HS-5 (cell line): ENCODE measurements around the gene TBXAS1.

ENCODE experiments used
- DNase-seq: peaks from one replicate; pipeline ENCODE4 v3.0.0-alpha.2; 2012; ENCODE audit warnings: low read depth

TBXAS1 gene

DNA sequence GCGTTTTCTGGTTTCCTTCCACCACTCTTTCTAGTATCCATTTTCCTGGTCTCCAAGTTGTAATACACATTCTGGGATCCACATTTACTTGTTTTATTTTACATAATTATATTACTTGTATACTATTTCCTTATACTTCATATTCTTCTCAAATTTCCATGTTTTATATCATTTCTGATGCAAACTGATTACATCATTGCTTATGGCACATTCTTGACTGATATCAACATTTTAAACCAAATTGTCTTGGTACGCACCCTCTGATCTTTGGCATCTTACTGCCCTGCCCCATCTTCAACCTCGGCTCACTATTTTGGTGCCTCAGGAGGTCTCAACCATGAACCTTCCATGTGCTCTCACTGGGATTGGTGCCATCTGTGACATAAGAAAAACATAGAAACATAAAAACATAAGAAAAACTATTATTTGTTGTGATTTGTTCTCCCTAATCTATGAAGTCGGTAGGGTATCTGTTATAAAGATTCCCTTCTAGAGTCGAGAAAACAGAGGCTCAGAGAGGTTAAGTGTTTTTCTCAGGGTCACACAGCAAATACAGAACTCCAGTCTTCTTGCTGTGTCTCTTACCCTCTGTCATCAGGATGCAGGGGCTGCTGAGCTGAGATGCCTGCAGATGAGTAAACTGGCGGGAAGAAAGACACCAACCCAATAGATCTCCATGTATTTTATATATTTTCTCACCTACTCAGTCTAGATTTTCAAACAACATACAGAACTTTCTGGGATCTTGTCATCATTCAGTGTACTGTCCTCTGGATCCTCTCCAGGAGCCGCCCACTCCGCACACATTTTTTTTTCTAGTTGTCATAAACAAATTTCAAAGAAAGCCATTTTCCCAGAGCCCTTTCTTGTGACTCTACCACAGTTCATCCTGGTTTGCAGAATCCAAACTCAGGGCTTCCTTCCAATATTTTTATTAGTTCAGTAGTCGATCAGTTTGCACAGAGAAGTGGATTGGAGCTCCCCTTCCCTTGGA is 154.2 kb downstream of the TBXAS1 start:
- no peak for DNase-seq

DNA sequence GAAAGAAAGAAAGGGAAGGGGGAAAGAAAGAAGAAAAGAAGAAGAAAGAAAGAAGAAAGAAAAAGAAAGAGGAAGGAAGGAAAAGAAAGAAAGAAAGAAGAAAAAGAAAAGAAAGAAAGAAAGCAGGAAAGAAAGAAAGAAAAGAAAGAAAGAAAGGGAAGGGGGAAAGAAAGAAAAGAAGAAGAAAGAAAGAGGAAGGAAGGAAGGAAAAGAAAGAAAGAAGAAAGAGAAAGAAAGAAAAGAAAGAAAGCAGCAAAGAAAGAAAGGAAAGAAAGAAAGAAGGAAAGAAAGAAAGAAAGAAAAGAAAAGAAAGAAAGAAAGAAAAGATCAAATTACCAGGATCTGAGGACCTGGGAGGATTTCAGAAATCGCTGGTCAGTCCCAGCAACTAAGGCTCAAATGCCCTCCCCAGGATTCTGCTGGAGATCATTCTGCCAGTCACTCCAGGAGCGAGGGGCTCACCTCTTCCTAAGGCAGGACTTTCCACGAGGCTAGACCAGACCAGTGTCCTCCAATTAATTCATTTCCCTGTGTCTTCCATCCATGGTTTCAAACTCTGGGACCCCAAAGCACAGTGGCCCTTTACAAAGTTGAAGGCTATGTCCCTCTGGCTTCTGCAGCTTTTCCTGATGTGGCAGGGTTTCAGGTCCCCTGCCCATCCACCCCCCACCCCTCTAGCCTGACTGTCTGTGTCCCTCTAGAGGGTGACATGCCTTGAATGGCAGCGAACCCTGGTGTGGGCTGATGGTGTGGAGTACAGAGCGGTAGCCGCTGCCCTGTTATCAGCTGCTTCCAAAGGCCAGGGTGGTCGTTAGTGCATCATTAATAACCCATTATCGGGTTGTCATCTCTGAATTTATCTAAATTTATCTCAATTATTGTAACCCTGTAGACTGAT is 155.8 kb downstream of the TBXAS1 start:
- DNase-seq, result no peak

DNA sequence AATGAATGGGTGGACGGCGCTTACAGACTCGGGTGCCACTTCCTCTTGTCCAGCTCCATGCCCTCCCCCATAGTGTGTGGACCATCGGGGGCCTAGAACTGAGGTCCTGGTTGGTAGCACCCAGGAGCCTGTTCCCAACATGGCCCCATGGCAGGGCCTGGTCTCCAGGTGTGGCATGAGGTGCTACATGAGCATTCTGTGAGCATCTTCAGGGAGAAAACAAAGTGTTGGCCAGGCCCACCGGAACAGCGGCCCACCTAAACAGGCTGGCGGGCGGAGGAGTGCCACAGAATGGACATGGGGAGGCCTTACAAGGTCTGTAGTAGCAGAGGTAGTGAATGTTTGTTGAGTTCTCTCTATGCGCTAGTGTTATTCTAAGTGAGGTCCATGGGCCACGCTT is 156.7 kb downstream of the TBXAS1 start:
- no peak for DNase-seq

DNA sequence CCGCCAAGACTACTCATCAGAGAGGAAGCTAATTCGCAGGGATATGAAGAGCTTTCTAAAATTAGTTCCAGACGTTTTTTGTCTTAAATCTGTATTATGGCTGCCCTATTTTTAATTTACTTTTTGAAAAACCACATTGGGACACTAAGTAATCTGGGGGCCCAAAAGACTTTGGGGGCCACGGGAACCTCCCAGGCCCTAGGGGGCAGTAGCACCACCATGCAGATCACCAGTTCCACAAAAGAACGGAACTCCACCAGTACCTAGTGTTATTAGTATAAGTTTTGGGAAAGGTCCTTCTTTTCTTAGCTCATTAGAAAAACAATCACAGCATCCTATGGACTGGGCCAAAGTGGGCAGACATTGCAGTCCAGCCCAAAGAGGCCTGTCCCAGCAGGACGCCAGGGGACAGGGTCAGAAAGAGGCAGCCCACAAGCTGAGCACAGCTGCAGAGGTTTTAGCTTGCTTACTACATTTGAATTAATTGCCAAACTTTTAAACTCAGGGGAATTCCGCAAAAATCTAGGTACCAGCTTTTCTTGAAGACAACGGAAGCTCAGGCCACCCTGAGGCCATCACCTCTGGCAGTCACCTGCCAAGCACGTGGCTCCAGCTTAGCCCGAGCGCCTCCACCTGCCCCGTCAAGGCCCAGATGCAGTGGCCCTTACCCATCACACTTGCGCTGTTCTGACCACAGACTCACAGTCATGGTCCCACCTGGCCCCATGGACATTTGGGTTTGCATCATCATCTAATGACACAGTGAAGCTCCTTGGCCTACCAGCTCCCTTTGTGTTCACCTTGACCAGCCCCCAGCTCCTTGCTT is 158.8 kb downstream of the TBXAS1 start:
- DNase-seq, result no peak

DNA sequence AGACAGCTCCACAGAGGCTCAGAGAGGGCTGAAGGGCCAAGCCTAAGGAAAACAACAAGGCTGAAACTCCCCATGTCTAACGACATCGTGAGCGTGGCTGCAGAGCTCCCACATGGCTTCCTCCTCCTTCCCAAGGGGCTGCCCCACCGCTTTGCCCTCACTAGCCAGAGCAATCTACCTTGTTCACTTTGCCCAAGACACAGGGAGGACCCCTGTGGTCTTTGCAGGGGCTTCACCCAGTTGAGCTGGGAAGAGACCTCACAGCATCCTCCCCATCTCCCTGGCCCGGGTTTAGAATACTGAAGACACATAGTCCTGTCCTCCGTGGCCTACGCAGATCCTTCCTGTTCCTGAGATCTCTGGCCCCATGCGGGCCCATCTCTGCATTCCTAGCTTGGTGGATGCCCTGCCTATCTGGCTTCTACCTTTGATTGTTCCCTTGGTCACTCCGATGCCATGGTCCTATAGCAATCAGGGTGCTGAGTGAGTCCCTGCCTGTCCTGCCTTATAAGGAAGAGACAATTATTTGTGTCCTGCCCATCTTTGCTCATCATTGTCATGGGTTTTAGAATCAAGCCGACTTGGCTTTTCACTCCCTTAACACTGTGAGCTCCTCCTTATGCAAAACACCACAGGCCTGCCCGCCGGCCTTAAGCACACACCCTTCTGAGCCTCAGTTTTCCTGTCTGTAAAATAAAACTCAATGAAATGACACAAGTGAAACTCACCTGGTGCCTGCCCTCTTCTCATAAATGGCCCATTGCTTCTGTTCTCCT is 160.5 kb downstream of the TBXAS1 start:
- no peak for DNase-seq

DNA sequence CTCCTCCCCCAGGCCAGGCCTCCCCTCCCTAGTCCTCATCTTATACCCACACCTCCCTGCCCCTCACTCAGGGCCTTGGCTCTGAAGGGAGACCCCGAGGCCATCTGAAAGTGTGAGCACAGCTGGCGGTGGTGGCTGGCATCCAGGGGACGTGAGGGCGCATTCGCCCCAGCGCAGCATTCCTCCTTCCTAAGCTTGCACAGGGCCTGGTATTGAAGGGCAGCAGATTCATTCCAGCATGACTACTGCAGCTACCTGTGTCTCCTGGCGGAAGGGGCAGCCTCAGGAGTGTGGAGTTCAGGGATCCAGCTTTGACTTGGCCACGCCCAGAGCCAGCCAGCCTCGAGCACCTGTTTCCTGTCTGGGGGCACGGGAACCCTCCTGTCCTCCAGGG is 161.1 kb downstream of the TBXAS1 start:
- DNase-seq, result no peak

DNA sequence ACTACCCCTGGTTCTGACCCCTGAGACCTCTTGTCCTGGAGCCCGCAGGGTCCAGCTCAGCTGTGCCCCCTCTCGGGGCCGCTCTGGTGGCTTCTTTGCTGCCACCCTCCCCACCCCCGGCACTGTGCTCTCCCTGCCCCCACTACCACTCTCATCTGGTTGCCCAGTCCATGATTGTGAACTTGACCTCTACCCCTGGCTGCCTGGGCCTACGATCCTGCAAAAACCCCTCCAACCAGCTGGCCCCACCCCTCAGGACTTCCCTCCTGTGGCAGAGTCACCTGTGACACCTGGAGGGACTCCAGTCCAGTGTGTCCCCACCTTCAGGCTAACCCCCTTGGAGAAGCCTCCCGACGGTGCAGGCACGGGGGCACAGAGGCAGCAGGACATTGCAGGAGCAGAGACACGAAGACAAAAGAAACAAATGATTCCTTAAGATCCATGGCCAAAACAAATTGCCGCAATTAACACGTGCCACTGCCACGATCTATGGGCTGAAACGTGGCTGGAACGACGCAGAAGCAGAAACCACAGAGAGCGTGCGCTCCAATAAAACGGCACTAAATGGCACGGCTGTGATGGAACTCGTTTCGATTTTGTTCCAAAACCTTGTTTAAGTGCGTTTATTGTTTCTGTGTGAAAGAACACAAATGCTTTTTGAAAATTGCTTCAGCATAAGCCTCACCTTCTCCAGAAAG is 161.7 kb downstream of the TBXAS1 start:
- no peak for DNase-seq

DNA sequence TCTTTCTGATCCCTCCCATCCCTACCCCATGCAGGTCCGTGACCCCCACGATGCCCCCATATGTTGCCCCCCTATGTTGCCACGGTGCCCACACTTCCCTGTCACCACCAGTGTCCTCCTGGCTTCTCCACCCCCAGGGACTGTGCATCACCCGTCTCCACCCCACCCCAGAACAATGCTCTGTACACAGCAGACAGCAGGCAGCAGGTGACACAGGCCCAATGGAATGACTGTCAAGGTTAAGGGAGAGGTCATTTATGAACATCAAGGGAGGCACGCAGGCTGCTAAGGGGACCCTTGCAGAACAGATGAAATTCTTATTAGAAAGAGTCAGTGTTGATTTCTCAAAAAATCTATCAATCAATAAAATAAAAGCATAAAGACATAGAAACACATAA is 162.2 kb downstream of the TBXAS1 start:
- DNase-seq, result no peak

DNA sequence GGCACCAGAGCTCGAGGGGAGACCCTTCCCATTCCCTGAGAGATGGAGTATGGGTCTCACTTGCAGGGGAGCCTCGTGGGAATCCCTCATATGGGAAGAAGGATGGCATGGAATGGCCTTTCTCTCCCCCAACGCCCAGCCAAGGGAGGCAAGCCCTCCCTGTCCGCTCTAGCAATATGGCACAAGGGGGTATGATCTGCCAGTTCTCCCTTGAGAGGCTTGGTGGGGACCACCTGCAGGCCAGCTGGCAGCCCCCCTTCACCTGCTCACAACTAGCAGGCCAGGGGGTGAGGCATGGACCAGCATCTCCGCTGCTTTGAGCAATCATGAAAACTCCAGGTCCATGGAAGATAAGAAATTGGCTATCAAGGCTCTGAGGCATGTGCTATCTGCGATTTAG is 162.8 kb downstream of the TBXAS1 start:
- DNase-seq, result no peak

DNA sequence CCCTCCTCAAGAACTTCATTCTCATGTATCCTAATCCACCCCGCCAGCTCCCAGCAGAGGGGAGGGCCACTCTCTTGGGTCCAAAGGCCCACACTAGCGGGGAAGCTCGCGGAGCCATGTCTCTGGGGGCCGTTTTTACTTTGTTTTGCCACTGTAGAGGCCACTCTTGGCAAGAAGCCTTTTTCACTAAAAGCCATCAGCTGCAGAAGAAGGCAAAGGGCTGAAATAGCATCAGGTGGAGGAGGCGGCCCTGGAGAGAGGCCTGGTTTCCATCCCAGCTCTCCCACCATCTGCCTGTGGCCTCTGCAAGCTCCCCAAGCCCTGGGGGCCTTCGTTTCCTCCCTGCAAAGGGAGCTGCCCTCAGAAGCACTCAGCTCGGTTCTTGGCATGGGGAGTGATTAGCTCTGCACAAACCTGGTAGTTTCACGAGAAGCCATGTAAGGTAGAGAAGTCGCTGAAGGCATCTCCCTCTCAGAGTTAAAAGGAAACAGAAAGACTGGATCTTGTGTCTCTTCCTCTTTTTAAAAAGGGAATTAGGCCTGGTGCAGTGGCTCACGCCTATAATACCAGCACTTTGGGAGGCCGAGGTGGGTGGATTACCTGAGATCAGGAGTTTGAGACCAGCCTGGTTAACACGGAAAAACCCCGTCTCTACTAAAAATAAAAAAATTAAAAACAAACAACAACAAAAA is 163.4 kb downstream of the TBXAS1 start:
- DNase-seq, result no peak

DNA sequence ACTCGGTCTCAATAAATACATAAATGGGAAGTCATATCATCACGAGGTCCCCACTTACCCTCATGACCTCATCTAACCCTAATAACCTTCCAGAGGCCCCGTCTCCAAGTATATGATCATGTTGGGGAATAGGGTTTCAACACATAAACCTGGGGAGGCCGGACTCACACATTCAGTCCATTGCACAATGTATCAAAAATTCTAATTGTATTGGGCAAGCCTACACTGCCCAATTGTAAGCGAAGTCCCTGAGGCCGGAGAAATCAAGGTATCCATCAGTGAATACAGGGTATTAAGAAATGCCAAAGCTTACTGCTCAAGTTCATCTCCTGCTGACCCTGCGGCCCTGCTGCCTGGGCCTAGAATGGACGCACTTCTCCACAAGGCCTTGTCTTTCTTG is 164.1 kb downstream of the TBXAS1 start:
- DNase-seq, result no peak

DNA sequence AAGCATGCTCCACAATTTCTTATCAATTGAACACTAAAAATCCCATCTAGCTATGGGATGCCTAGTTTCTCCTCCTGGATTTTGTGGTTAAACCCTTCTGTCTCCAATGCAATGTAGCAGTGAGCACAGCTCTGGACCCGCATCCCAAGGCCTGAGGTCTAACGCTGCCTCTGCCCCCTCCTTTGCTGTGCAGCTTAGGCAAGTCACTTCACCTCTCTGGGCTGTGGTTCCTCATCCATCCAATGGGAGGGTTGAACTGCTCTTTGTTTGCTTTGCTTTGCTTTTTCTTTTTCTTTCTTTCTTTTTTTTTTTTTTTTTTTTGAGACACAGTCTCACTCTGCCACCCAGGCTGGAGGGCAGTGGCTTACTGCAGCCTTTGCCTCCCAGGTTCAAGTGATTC is 164.5 kb downstream of the TBXAS1 start:
- DNase-seq, result no peak

DNA sequence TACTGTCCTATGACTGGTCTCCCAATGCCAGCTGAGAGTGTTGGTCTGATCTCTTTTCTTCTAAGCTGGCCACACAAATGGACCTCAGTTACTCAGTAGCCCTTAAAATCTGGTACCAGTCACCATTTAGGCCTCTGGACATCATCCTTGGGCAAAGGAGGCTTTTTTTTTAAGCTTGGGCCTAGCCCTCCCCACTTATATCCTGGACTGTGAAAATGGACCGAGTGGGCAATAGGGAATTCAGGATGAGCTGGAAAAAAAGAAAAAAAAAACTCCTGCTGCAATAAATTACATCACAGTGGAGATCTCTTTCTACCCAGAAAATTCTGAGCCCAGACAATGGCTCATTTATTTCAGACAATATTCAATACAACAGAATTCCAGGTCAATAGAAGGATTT is 165.3 kb downstream of the TBXAS1 start:
- no peak for DNase-seq

DNA sequence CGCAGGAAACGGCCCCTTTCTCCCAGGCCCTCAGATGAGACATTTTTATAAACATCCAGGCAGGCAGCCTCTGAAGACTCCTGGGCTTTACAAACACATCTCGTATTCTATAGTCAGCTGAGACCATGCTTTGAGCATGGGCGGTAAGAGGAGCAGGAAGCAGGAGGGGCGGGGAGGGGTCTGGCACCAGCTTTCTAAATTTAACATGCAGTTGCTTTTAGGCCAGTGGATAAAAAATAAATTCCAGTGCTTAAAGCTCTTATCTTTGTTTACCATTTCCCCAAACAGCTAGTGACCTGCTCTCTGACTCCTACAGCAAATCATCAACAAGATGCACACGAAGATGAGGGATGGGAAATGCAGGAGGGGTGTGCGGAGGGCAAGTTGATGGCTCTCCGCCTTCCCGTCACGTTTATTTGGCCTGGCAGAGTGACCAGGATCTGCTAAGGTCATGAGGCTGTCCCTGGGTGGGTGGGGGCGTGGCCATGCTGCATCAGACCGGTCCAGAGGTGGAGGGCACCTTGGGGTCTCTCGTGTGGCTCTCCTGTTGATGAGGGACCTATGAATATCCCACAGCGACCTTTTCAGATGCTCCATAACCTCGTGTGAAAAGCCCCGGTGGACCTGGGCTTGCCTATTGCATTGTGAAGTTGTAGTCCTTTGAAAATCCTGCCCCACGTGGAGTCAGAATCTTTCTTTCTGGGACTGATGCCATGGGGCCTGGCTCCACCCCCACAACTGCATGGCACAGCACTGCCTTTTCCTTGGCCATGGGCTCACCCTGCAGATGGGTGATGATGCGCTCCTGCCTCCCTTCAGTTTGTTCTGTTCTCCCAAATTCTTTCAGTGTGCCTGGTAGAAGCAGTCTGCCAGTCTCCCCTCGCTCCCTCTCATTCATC is 166.2 kb downstream of the TBXAS1 start:
- no peak for DNase-seq

DNA sequence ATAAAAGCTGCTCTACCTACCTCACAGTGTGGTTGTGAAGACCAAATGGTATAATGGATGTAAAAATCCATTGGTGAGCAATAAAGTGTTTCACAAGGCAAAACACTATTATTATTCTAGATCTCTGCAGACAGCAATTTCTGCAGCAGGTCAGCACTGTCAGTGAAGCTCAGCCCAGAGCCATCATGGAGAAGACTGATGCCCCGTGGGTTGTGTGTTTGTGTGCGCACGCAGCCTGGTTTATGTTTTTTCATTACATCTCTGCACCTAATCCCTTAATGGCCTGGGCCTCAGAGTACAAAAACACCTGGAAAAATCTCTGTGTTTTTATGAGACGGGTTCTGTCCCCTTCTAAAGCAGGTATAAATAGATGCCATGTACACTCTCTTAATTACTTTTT is 169.5 kb downstream of the TBXAS1 start:
- DNase-seq, result no peak

DNA sequence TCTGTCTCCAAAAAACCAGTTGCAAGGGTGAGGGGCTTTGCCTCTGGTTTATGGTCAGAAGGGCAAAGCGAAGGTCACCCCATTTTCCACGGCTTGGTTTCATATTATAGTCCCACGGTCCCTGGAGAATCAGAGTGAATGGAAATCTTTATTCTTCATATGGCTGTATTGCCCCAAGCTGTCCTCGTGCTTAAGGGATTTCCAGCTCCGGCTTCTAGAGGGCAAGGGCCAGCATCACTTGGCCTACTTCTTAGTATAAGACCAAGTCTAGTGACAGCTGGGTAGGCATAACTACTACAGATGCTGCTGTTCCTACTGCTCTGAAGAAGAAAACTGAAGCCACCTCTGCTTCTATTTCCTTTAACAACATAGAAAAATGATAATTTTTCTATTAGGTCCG is 170.5 kb downstream of the TBXAS1 start:
- DNase-seq, result no peak

DNA sequence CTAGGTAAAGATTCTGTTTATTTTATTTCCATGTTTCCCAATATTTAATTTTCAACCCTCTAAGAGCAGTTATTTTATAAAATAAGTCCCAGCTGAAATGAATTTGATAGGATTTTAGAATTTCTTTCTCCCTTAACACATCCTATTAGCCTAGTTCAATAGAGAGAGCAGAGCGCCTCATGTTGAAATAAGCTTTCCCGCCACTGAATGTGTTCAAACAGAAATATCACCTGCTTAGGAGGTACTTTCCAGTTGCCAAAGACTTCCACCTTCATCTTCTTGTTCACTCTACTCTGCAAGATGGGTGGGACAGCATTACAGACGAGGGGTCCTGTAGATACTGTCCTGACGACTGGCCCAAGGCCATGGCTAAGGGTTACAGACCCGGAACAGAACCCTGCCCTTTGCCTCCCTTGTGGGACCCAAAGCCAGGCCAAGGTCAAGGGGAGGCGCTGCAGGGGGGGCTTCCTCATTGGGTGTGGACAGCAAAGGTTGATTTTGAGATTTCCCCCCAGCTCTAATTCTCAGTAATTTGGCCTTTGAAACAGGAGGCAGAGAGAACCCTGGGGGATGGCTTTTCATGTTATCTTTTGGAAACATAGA is 171.7 kb downstream of the TBXAS1 start:
- no peak for DNase-seq

DNA sequence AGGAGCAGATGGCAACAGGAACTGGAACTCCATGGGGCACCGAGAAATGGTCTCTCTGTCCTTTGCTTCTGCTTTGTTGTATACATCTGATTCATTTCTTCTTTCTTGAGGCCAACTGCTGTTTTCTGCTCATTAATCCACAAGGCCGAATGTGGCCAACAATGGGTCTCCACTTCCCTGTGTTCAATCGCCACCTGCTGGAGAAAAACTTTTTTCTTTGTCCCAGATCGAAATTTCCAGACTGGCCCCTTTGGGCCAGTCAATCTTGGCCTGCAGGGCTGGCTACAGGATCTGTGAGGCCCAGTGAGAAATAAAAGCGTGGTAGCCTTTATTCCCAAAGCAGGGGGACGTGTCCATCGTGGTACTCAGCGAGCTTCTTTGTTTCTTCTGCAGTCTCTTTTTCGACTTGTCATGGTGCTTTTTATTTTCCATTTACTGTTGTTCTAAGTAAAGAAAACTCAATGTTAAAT is 174.9 kb downstream of the TBXAS1 start:
- DNase-seq, result no peak
